ENCODE data around the gene ALDH1A2.

ALDH1A2 gene

DNA sequence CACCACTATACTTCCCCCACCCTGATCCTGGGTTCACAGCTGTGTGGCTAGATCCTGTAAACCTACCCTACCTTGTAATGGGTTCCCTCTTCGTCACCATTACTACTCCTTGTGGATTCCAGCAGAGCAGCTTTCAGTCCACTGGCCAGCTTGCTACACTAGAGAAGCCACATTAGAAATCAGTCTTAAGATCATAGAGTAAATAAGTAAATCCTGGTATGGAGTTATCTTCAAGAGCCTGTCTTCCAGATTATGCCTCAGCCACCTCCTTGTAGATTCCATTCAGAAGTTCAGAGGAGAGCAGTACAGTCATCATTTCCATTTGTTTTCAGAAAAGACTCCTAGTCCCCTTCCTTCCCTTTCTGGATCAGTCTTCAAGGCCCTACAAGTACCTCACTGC lies 123.7 kb downstream of the ALDH1A2 start:
- no peak for DNase-seq

DNA sequence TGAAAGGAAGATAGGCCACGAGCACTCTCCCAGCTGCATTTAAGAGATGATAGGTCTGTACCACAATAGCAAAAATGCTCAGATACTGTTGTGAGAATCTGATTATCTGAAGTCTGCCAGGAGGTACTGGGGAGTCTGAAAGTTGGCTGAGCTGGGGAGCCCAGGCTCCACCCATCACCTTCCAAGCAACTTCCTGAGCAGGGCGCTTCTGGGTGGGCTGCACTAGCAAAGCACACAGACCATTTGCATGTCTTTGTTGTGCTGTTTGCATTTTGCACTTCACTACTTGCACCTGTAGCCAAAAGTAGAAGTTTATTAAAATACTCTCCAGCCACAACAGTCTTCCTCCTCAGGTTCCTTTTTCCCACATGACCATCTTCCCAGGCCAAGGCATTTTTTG lies 133.2 kb downstream of the ALDH1A2 start:
- DNase-seq = no peak

DNA sequence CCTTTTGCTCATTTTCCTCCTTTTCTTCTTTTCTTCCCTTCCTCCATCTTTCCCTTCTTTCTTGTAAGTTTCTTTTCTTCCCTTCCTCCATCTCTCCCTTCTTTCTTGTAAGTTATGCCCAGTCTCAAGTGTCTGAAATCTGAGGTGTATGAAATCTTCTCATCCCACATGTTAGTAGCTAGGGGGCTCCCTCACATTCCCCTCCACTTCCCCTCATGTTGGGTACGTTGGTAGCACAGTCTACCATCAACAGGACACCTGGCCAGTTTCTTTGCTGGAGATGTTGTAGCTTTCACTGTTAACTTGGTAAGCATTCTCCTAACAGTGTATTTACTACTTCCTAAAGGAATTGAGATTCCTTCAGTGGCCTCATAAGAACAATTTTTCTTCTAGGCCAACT lies 133.9 kb downstream of the ALDH1A2 start:
- DNase-seq = no peak

DNA sequence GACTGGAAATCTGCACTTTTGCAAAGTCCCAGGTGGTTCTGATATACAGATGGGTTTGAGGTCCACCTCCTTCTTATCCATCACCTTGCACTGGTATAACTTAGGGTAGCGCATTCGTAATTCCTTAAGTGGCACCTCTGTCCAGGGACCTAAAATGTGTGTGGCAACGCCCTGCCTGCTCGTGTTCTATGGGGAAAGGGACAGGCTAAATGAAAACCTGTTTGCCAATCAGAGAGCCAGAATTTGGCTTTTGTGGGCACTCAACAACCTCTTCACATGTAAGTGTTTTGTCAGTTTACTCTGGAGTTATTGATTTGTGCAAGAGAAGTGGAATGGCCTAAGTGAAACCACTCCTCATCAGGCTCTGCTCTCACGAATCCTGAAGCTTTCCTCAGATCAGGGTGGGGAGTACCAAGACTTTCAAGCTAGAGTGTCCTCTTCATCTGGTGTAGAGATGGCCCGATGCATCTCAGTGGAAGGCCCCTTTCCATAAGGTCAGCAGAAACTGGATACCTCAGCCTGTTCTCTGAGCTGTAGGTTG lies 138.3 kb downstream of the ALDH1A2 start:
- no peak for DNase-seq

DNA sequence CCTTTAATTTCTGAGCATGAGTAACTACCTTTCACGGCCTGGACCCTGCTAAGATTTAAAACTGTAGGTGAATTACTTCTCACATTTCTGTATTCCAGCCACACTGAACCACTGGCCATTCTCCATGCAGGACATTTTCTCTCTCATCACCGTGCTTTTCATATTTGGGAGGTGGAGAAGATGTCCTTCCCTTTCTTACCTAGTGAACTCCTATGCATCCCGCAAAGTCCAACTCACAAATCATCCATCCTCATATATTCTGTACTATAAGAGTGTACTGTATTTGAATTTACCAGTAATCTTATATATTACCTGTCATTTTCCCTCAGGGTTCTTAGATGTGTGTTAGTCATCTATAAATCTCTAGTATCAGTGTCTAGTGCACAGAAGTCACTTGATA lies 139.9 kb downstream of the ALDH1A2 start:
- DNase-seq = no peak

DNA sequence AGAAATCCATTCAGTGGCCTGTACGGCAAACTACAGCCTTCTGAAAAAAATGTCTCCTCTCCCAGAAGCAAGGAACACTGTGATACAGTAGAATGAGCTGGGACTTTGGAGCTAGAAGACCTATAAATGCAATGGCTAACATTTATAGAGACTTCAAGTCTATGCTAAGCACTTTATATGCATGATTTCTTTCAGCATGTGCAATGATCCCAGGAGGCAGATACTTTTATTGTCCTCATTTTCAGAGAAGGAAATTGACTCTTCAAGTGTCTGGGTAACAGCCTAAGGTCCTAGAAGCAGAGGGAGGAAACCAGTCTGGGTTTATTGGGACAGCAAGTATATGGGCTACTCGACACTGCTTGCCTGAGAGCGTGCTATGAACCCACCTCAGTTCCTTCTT lies 140.9 kb downstream of the ALDH1A2 start:
- DNase-seq = no peak

DNA sequence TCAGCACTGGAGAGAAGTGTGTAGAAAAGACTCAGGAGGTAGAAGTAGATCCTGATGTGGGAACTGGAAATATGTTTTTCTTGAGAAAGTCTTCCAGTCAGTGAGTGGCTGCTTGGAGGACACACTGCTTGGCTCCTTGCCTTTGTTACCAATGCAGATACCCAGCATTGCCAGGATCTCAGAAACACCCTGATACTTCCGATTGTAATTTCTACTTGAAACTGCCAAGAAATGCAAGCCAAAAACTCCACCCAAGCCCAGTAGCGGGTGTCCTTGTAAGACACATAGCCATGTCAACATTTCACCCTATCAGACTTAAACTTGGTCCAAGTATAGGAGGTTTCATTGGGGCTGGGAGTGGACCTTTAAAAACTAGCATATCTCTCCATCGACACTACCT lies 141.8 kb downstream of the ALDH1A2 start:
- DNase-seq = no peak

DNA sequence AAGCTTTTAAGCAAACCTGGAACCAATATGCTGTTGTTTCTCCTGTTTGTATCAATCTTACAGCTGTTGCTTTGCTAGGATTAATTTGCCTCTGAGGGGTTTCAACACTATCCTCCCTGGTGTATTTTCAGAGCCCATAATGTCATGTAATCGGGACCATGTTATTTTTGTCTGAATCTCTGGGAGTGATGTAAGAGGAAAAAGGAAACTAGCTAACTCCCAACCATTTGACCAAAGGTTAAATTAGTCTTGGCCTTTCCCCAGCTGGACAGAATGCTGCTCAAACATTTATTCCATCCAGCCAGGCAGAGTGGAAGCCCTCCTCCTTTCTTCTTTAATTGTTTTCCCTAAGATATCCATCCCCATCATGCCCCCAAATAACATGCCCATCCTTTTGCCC lies 142.2 kb downstream of the ALDH1A2 start:
- no peak for DNase-seq

DNA sequence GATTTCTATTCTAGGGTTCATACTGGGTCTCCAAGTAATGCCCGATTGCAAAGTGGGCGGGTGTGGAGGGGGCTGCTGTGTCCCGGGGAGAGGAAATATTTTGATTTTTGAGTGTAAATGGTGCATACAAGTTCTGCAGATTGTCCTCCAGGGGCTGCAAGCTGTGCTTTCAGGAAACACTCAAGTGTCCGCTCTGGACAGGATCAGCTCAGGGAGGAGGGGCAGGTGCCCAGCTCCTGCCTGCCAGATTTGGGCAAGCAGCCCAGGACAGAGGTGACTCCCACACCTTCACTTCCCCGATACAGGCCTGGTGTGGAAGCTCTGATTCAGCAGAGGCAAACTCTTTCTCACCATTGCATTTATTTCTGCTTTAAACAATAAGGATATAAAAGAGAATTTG lies 142.7 kb downstream of the ALDH1A2 start:
- DNase-seq = no peak

DNA sequence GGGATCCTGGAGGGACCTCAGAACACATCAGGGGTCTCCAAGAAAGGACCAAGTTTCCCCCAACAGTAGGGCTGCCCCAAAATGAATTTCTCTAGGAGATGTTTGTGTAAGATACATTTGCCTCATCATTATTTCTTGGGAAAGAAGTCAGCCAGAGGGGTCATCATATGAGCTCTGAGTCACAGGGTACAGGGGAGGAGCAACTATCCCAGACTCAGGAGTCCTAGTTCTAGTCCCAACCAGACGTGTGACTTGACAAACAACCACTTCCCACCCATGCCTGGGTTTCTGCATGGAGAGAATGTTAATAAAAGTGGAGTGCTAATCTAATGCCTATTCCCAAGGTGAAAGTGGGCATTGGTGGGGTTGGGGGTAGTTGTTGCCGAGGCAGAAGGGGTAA lies 144.1 kb downstream of the ALDH1A2 start:
- DNase-seq = no peak

DNA sequence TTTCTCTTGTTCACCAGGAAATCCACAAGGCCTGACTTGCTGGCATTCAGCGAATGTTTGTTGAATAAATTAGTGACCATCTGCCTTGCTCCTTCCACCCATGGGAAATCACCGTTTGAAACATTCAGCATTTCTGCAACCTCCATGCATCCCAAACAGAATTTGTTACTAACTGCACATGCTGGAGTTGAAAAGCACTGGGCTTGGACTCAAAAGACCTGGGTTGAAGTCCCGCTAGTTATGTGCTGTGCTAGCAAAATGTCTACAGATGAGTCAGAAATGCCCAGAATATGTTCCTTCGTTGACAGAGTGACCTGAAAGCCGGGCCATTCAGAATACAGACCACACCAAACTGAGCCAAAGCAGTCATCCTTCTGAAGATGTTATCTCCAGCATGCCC lies 144.6 kb downstream of the ALDH1A2 start:
- DNase-seq = no peak

DNA sequence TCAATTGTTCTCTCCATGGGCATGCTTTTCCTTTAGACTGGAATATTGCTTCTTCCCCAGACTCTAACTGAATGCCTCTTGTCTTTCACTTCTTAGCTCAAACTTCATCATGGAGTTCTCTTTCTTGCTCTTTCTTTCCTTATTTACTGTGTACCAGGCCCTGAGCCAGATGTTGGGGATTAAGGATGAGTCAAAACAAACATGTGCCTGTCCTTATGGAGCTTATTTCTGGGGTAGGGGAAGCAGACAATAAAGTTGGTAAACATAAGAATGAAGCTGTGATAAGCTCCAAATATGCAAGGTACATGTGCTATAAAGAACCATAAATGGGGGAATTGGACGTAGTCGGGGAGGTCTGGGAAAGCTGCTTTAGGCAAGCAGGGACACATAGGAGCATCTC lies 145.8 kb downstream of the ALDH1A2 start:
- no peak for DNase-seq

DNA sequence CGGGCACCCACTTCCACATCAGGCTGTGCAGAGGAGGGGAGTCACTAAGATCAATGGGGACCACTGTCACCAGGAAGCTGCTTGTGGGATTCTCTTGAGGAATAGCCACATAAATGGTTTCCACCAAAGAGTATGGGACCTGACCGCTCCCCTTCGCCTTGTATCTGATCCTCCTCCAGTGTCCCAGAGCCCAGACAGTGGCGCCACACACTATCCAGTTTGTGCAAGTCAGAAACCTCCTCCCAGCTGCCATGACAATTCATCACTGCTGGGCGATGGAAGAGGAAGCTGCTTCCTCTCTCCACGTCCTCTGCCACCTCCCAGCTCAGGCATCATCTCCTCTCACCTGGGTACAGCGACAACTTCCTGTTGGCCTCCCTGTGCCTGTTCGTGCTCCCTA lies 147.5 kb downstream of the ALDH1A2 start:
- no peak for DNase-seq

DNA sequence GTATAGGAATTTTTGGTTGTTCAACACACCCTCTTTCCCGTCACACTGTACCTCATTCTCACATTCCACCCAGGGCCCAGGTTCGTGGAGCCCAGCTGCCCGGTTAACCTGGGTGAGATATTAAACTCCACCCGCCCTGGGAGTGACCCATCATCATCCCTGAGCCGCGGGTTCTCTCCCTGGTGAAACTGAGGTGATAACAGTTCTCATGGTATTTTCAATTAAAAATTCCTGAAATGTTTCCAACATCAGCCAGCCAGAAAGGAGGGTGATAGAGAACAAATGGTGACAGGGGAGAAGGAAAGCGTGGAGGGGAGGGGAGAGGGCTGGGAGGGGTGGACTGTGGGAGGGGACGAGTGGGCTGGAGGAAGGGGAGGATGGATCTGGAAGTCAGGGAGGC lies 148.8 kb downstream of the ALDH1A2 start:
- DNase-seq = no peak

DNA sequence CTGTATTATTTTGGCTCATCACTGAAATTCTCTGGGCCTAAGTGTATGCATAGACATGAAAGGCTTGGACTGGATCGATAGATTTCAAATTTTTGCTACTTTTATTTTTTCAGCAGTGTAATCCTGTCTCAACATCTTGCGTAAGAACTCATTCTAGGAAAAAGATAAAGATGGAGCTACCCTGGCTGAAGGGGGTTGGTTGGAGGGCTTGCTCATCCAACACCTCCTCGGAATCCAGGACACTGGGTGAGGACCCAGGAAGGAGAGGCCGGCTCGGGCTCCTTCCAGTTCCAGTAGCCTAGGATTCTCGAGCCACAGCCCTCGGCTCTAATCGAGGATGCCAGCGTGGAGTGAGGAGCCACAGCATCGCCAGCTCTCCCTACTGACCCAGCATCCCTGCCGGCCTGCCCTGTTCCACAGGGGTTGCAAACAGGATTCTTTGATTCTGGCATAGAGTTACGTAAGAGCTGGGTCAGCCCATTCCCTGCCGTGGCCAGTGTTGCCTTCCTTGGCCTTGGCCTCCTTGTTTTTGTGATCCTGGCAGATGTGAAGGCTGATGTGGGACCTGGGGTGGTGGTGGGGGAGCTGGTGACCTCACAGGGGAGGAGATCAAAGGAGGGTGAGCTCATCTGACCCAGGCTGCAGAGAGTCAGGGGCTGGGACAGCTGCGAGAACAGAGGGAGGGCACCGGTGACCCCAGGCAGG lies 149.5 kb downstream of the ALDH1A2 start:
- no peak for DNase-seq

DNA sequence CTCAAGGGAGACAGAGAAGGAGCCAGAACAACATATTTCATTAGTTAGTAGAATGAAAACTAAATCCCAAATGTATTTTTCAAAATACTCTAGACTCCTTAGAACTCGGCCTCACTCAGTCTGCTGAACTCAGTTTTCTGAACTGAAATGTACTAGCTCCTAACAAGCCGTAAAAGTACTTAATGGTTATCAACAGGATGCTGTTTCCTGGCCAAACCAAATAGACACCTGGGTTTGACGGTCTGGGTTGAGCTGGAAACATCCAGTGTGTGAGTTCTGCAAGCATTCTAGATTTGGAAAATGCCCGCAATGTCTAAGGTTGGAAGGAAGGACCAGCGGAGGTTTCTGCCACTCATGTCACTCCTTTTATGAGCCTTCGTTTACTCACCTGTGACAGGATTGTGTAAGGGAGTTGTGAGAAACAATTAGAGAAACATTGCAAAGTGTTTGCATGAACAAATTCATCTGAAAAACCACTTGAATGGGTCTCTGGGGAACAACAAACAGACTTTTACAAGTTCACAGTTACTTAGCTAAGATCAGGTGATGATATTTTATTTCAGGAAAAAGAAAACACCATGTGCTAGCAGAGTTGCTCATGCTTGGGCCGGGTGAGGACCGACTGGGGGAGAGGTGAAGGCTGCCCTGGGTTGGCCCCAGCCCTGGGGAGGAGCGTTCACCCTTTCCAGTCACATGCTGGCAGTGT lies 151.0 kb downstream of the ALDH1A2 start:
- DNase-seq = no peak

DNA sequence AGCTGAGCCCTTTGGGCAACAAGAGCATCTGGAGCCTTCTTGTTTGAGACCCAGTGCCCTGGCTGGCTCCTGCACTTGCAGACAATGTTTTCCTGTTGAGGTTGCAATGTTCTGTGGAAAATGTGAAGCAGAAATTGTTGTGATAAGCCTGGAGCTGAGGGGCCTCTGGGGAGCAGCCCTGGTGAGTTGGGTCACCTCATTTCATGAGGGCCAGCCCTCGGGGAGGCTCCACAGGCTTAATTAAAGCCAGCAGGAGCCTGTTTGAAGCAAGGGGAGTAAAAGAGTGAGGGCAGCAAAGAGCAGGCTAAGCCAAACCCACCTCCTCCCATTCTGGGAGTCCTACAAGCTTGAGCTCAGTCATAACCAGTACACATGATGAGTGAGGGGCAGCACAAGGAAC lies 154.3 kb downstream of the ALDH1A2 start:
- peak; percentile 31 for DNase-seq

DNA sequence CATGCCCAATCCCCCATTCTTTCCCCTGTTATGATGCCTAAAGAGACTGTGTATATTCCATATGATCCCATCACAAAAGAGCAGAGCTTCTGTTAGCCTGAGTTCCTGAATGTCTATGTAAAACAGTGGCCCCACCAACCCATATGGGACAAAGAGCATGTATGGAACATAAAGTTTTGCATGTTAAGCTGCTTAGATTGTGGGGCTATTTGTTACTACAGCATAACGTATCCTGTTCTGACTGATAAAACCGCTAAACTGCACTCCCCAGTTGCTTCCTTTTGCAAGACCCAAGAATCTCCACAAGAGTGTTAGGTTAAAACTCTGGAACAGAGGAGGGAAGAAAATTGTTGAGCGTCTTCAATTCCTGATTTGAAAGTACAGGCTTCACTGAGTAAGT lies 154.8 kb downstream of the ALDH1A2 start:
- DNase-seq = no peak

DNA sequence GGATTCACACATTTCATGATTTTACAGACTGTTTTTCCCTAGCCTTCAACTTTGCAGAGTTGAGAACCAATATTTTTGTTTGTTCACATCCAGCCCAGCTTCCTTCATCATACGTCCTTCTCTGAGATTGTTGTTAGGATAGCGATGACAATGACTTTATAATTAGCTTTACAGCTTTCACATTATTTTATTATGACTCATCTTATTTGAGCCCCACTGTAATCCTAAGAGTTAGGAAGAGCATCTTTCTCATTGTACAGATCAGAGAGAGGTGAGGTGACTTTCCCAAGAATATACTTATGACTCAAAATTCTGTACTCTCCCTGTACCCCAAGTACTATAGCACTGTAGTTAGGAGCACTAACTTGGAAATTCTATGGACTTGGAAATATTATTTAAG lies 156.1 kb downstream of the ALDH1A2 start:
- DNase-seq = no peak

DNA sequence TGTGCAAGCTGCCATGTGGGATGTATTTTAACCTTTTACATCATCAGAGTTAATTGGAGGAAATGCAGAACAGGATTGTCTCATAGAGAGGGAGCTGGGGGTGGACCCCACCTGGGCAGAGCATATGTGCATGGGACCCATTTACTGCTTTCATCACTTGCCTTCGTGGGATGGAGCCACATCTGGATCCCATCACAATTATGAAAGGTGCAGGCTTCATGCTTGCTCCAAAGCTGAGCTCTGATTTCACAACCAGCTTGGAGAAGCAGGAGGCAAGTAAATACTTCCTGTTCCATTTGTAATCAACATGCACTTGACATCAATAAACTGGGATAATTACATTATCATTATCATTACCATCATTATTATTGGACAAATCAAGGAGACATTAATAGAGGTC lies 161.9 kb downstream of the ALDH1A2 start:
- DNase-seq = no peak
